Uterus (tissue), 4 donors: ENCODE results near the gene FCRL4. TPM values are rescaled to one million over a fixed set of nuclear protein-coding genes. Genes with fewer than 3 reads are reported as not detected.

ENCODE experiments used
- DNase-seq, 2 donors: peaks; one replicate each; pipeline ENCODE4 v3.0.0-alpha.2; 2019 to 2020
- H3K27ac ChIP-seq, 2 donors: fragments of 200-600 bp; sonication (generic); 1 replicate in 1 of 2; 2 replicates in 1 of 2; pipeline ENCODE4 v1.5.1; 2016 to 2018
- H3K27me3 ChIP-seq, 2 donors: fragments of 200-600 bp; sonication (generic); one replicate each; pipeline ENCODE4 v1.5.1; 2018 to 2019; ENCODE audit warnings: control low read depth in 1 of 2
- H3K36me3 ChIP-seq, 2 donors: fragments of 200-600 bp; sonication (generic); one replicate each; pipeline ENCODE4 v1.5.1; 2019; ENCODE audit warnings: control low read depth in 1 of 2
- H3K4me1 ChIP-seq, 2 donors: fragments of 200-600 bp; sonication (generic); one replicate each; pipeline ENCODE4 v1.5.1; 2018 to 2019; ENCODE audit warnings: control low read depth in 1 of 2
- H3K4me3 ChIP-seq, 2 donors: fragments of 200-600 bp; sonication (generic); 1 replicate in 1 of 2; 2 replicates in 1 of 2; pipeline ENCODE4 v1.5.1; 2018 to 2019; ENCODE audit warnings: mild to moderate bottlenecking in 1 of 2
- H3K9me3 ChIP-seq, 2 donors: fragments of 200-600 bp; sonication (generic); one replicate each; pipeline ENCODE4 v1.5.1; 2019; ENCODE audit warnings: control low read depth in 1 of 2
- CTCF ChIP-seq, 4 experiments: fragments of 200-600 bp in 2 of 4; fragments of 450-650 bp in 2 of 4; sonication (generic) in 2 of 4; IDR thresholded peaks; one replicate each; pipeline ENCODE4 v1.5.1; 2016 to 2019; ENCODE audit warnings: antibody characterized with exemption in 4 of 4, mild to moderate bottlenecking in 2 of 4, moderate library complexity in 1 of 4
- POLR2A ChIP-seq, 2 donors: fragments of 450-650 bp; IDR thresholded peaks; one replicate each; pipeline ENCODE4 v1.6.1; 2016; ENCODE audit warnings: antibody characterized with exemption in 2 of 2, mild to moderate bottlenecking in 1 of 2, moderate library complexity in 1 of 2
- intact Hi-C: fragments of 100-400 bp; cut with DNase I; formaldehyde crosslinking; loops from one replicate; pipeline ENCODE4 v1.15.1; 2023; ENCODE audit warnings: low total_unique reads
- total RNA-seq, 4 donors: library from RNA; depleted of rRNA in 3 of 4; stranded (reverse); fragments of >200 nt in 3 of 4; gene quantifications; one replicate each; pipeline versions ENCODE4 v1.1.0 to v1.2.4, GENCODE V29; 2014 to 2023
- donor health status: DM: yes; HTN: yes; CAD: no.

Gene FCRL4
- total RNA-seq, 4 donors from 2014 or later, result not detected

GRCh38 chr1:157626099-157626498 lies 28.2 kb upstream of the FCRL4 start:
- H3K27ac ChIP-seq, result no peak overlapping the region
- H3K4me1 ChIP-seq, result no peaks in the 10 kb centered on the region
- DNase-seq, result no peak
- no peaks in the 10 kb centered on the region for H3K9me3 ChIP-seq
- no peaks in the 10 kb centered on the region for H3K36me3 ChIP-seq
- TF ChIP-seq CTCF (IDR thresholded peaks at IDR 0.05) (no peak), POLR2A (IDR thresholded peaks at IDR 0.05) (no peak)
- intact Hi-C loops, result no loop called here
- H3K27me3 ChIP-seq, result no peaks in the 10 kb centered on the region
- no peak overlapping the region for H3K4me3 ChIP-seq

- no peaks in the 10 kb centered on the region for H3K9me3 ChIP-seq
- H3K4me1 ChIP-seq, result no peaks in the 10 kb centered on the region
- intact Hi-C loops, result no loop called here
- no peaks in the 10 kb centered on the region for H3K36me3 ChIP-seq
- no peak overlapping the region for H3K4me3 ChIP-seq
- no peak overlapping the region for H3K27ac ChIP-seq
- H3K27me3 ChIP-seq, result no peaks in the 10 kb centered on the region
- TF ChIP-seq POLR2A (IDR thresholded peaks at IDR 0.05) (no peak), CTCF (IDR thresholded peaks at IDR 0.05) (no peak)
- DNase-seq, result no peak
These were observed 26.6 kb upstream of the FCRL4 start for GRCh38 chr1:157624471-157624870.

- no peaks in the 10 kb centered on the region for H3K36me3 ChIP-seq
- H3K27ac ChIP-seq, result no peak overlapping the region
- TF ChIP-seq CTCF (IDR thresholded peaks at IDR 0.05), result no peak
- no peak for TF ChIP-seq POLR2A (IDR thresholded peaks at IDR 0.05)
- no peaks in the 10 kb centered on the region for H3K4me1 ChIP-seq
- H3K9me3 ChIP-seq, result no peaks in the 10 kb centered on the region
- H3K4me3 ChIP-seq, result no peak overlapping the region
- no peak for DNase-seq
- H3K27me3 ChIP-seq, result no peaks in the 10 kb centered on the region
- intact Hi-C loops, result no loop called here
These were observed 24.6 kb upstream of the FCRL4 start for GRCh38 chr1:157622471-157622870.

- intact Hi-C loops, result no loop called here
- Histone ChIP-seq H3K4me3 (no peak overlapping the region), H3K27me3 (no peaks in the 10 kb centered on the region), H3K4me1 (no peaks in the 10 kb centered on the region), H3K9me3 (no peaks in the 10 kb centered on the region), H3K36me3 (no peaks in the 10 kb centered on the region), H3K27ac (no peak overlapping the region)
- no peak for DNase-seq
- TF ChIP-seq CTCF (IDR thresholded peaks at IDR 0.05), result no peak
- TF ChIP-seq POLR2A (IDR thresholded peaks at IDR 0.05), result no peak
These were observed 20.3 kb upstream of the FCRL4 start for GRCh38 chr1:157618190-157618589.

- no peak overlapping the region for H3K4me3 ChIP-seq
- TF ChIP-seq POLR2A (IDR thresholded peaks at IDR 0.05) (no peak), CTCF (IDR thresholded peaks at IDR 0.05) (no peak)
- no peaks in the 10 kb centered on the region for H3K27me3 ChIP-seq
- no peaks in the 10 kb centered on the region for H3K4me1 ChIP-seq
- intact Hi-C loops, result no loop called here
- H3K27ac ChIP-seq, result no peak overlapping the region
- H3K9me3 ChIP-seq, result no peaks in the 10 kb centered on the region
- H3K36me3 ChIP-seq, result no peaks in the 10 kb centered on the region
- DNase-seq, result no peak
These were observed 2.4 kb upstream of the FCRL4 start for GRCh38 chr1:157600236-157600635.
